Spleen (tissue), 11 donors: ENCODE results near the gene P2RX6. TPM values are rescaled to one million over a fixed set of nuclear protein-coding genes. Genes with fewer than 3 reads are reported as not detected.

Experiments
- DNase-seq: peaks from one replicate; pipeline ENCODE4 v3.0.0-alpha.2; 2020
- H3K27ac ChIP-seq, 8 donors: fragments of 200-600 bp; sonication (generic) in 7 of 8; 1 replicate in 4 of 8; 2 replicates in 4 of 8; pipeline versions ENCODE4 v1.5.0 to v1.8.0; 2016 to 2021; ENCODE audit warnings: inconsistent platforms in 4 of 8, mild to moderate bottlenecking in 4 of 8, moderate library complexity in 1 of 8
- H3K27me3 ChIP-seq, 7 donors: fragments of 200-600 bp; sonication (generic) in 6 of 7; replicated peaks in 1 of 7; 1 replicate in 4 of 7; 2 replicates in 3 of 7; pipeline versions ENCODE4 v1.5.0 to v1.8.0; 2016 to 2021; ENCODE audit warnings: inconsistent platforms in 3 of 7, mild to moderate bottlenecking in 1 of 7
- H3K36me3 ChIP-seq, 6 donors: fragments of 200-600 bp; sonication (generic) in 5 of 6; 1 replicate in 4 of 6; 2 replicates in 2 of 6; pipeline versions ENCODE4 v1.5.0 to v1.8.0; 2016 to 2021; ENCODE audit warnings: inconsistent platforms in 2 of 6
- H3K4me1 ChIP-seq, 6 donors: fragments of 200-600 bp; sonication (generic) in 5 of 6; 1 replicate in 3 of 6; 2 replicates in 3 of 6; pipeline versions ENCODE4 v1.5.0 to v1.8.0; 2016 to 2021; ENCODE audit warnings: inconsistent platforms in 3 of 6
- H3K4me3 ChIP-seq, 8 donors: fragments of 200-600 bp; sonication (generic) in 7 of 8; 1 replicate in 4 of 8; 2 replicates in 4 of 8; pipeline versions ENCODE4 v1.5.0 to v1.8.0; 2016 to 2021; ENCODE audit warnings: inconsistent platforms in 4 of 8, mild to moderate bottlenecking in 4 of 8, moderate library complexity in 2 of 8
- H3K9me3 ChIP-seq, 8 donors: fragments of 200-600 bp; sonication (generic) in 7 of 8; 1 replicate in 4 of 8; 2 replicates in 4 of 8; pipeline versions ENCODE4 v1.5.0 to v1.8.0; 2016 to 2021; ENCODE audit warnings: inconsistent platforms in 4 of 8
- POLR2A ChIP-seq, 3 donors: fragments of 450-650 bp; IDR thresholded peaks; one replicate each; pipeline ENCODE4 v1.5.1; 2017; ENCODE audit warnings: antibody characterized with exemption in 3 of 3, mild to moderate bottlenecking in 1 of 3
- POLR2AphosphoS5 ChIP-seq, 3 donors: sonication (generic); formaldehyde crosslinking; IDR thresholded peaks; one replicate each; pipeline ENCODE4 v1.5.1; 2017; ENCODE audit warnings: antibody characterized with exemption in 3 of 3
- WGBS, 5 donors: extraction: QIAGEN DNeasy Blood & Tissue Kit in 3 of 5; methylation state at CpG; one replicate each; pipeline versions ENCODE4 v1.1.5 to v1.1.7; 2013 to 2018; 5-methylcytosine and 5-hydroxymethylcytosine counted together
- intact Hi-C: fragments of 100-400 bp; cut with DNase I; formaldehyde crosslinking; loops from one replicate; pipeline ENCODE4 v1.15.0; 2023; ENCODE audit warnings: low total_unique reads
- polyA plus RNA-seq, 3 donors: library from polyadenylated mRNA; stranded (reverse); fragments of 200-250 nt; gene quantifications; one replicate each; pipeline ENCODE4 v1.2.1, GENCODE V29; 2013
- total RNA-seq, 7 donors: library from RNA; depleted of rRNA in 3 of 7; stranded (reverse); fragments of >200 nt in 3 of 7; fragmentation: NEBNext Ultra II Directional in 4 of 7; extraction: Animal tissue kit (Norgen Biotek cat#: 25700) in 4 of 7; gene quantifications; one replicate each; pipeline versions ENCODE4 v1.1.0 to v1.2.1, GENCODE V29; 2016 to 2021
- TF ChIP-seq, protein P1 (sequence below), 11 experiments: fragments of 200-600 bp in 7 of 11; fragments of 450-650 bp in 4 of 11; sonication (generic) in 4 of 11; IDR thresholded peaks in 8 of 11; conservative IDR thresholded peaks in 3 of 11; 1 replicate in 7 of 11; 2 replicates in 4 of 11; pipeline versions ENCODE4 v1.4.0 to v1.8.0; 2016 to 2021; ENCODE audit warnings: antibody characterized with exemption in 11 of 11, inconsistent platforms in 4 of 11, mild to moderate bottlenecking in 1 of 11
- donor health status: healthy with polysubstance abuse.
- donor health status: DM: no; HTN: no; CAD: no; lungs with moderate emphysema.
- donor health status: DM: no; HTN: no; CAD: no.
- donor health status: Bipolar disorder and iron deficiency.
- donor health status: healthy.
- donor health status: DM: no; HTN: no; CAD: no.
- donor health status: DM: yes; HTN: yes; CAD: no.

P2RX6 gene
- total and polyA plus RNA-seq, 10 donors = 0.86 to 14.4 (median 4.4) TPM

GRCh38 chr22:20988573-20989322 is 26.2 kb upstream of the P2RX6 start:
- H3K27ac ChIP-seq = no peak overlapping the region
- intact Hi-C loops = no loop called here
- WGBS, 5 donors = 90 to 97% (median 92%) methylated on average over 12 to 16 of the region's 16 CpGs
- no peaks in the 10 kb centered on the region for H3K27me3 ChIP-seq
- H3K9me3 ChIP-seq = no peaks in the 10 kb centered on the region
- peaks cover 3 to 100% (median 61%) of the 10 kb centered on the region in 6 donors for H3K36me3 ChIP-seq
- TF ChIP-seq, protein P1, sequence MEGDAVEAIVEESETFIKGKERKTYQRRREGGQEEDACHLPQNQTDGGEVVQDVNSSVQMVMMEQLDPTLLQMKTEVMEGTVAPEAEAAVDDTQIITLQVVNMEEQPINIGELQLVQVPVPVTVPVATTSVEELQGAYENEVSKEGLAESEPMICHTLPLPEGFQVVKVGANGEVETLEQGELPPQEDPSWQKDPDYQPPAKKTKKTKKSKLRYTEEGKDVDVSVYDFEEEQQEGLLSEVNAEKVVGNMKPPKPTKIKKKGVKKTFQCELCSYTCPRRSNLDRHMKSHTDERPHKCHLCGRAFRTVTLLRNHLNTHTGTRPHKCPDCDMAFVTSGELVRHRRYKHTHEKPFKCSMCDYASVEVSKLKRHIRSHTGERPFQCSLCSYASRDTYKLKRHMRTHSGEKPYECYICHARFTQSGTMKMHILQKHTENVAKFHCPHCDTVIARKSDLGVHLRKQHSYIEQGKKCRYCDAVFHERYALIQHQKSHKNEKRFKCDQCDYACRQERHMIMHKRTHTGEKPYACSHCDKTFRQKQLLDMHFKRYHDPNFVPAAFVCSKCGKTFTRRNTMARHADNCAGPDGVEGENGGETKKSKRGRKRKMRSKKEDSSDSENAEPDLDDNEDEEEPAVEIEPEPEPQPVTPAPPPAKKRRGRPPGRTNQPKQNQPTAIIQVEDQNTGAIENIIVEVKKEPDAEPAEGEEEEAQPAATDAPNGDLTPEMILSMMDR (IDR thresholded peaks at IDR 0.05 in 8 of 11, conservative IDR thresholded peaks at IDR 0.05 in 3 of 11) = no peak
- TF ChIP-seq POLR2AphosphoS5 (IDR thresholded peaks at IDR 0.05) = peak in 1 of 3 donors; percentile 26
- peaks cover 0 to 15% (median 2%) of the 10 kb centered on the region in 6 donors for H3K4me1 ChIP-seq
- H3K4me3 ChIP-seq = no peak overlapping the region
- no peak for DNase-seq

DNA sequence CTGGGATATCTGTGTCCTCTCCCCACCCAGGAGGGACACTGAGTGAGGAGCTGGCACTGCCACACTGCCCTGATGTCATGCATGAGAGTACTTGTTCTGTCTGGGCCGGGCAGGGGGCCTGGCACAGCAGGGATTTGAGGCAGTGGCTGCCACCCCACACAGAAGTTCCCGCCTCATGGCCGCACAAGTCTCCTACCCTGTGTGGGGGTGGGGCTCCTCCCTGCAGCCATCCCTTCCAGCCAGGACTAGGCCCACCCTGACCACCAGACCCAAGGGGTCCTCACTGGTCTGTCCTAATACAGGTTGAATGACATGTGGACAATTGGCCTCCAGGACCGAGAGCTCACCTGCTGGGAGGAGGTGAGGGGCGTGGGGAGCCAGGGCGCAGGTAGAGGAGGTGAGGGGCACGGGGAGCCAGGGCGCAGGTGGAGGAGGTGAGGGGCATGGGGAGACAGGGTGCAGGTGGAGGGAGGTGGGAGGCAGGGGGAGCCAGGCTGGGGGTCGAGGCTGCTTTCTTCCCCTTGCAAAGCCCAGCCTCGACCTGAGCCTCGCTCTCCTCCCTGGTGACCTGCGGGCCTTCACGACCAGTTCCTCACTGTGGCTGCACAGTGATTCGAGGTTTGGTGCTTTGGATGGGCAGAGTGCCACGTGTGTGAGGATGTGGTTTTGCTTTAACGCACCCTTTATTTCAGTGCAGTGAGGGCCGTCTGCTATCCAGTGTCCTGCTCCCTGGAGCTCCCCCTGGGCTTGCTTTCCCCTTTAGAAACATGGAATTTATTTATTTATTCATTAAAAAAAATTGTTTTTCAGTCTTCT is 25.4 kb upstream of the P2RX6 start:
- H3K4me3 ChIP-seq = no peak overlapping the region
- no peaks in the 10 kb centered on the region for H3K9me3 ChIP-seq
- no peaks in the 10 kb centered on the region for H3K27me3 ChIP-seq
- intact Hi-C loops = no loop called here
- TF ChIP-seq, protein P1 (IDR thresholded peaks at IDR 0.05 in 8 of 11, conservative IDR thresholded peaks at IDR 0.05 in 3 of 11) = no peak
- TF ChIP-seq POLR2A (IDR thresholded peaks at IDR 0.05) (no peak), POLR2AphosphoS5 (IDR thresholded peaks at IDR 0.05) (peak in 1 of 3 donors; percentile 7)
- peaks cover 3 to 100% (median 67%) of the 10 kb centered on the region in 6 donors for H3K36me3 ChIP-seq
- WGBS, 5 donors = 45 to 65% (median 52%) methylated on average over 14 to 17 of the region's 17 CpGs
- no peak overlapping the region for H3K27ac ChIP-seq
- H3K4me1 ChIP-seq = peaks cover 0 to 10% (median 0%) of the 10 kb centered on the region in 6 donors
- DNase-seq = no peak

GRCh38 chr22:20990184-20991180 is 24.5 kb upstream of the P2RX6 start:
- Histone ChIP-seq H3K4me1 (peaks cover 0 to 10% (median 0%) of the 10 kb centered on the region in 6 donors), H3K27ac (no peak overlapping the region), H3K27me3 (no peaks in the 10 kb centered on the region), H3K4me3 (no peak overlapping the region), H3K36me3 (peaks cover 3 to 100% (median 68%) of the 10 kb centered on the region in 6 donors), H3K9me3 (no peaks in the 10 kb centered on the region)
- intact Hi-C loops = no loop called here
- no peak for DNase-seq
- WGBS, 5 donors = 84 to 92% (median 89%) methylated on average over 6 to 21 of the region's 21 CpGs
- no peak for TF ChIP-seq POLR2AphosphoS5 (IDR thresholded peaks at IDR 0.05)
- TF ChIP-seq, protein P1 (IDR thresholded peaks at IDR 0.05 in 8 of 11, conservative IDR thresholded peaks at IDR 0.05 in 3 of 11) = no peak
- TF ChIP-seq POLR2A (IDR thresholded peaks at IDR 0.05) = no peak
